Hepatocyte (in vitro differentiated cells): ENCODE results near the gene SLC22A23. TPM values are rescaled to one million over a fixed set of nuclear protein-coding genes. Genes with fewer than 3 reads are reported as not detected.

Experiments
- DNase-seq: peaks from one replicate; pipeline ENCODE4 v3.0.0-alpha.2; 2016; ENCODE audit warnings: low spot score
- H2AFZ ChIP-seq: fragments of 200-600 bp; sonication (generic); 2 replicates; pipeline ENCODE4 v1.6.0; 2016; ENCODE audit warnings: antibody characterized with exemption, mild to moderate bottlenecking
- H3K27ac ChIP-seq: fragments of 200-600 bp; sonication (generic); 2 replicates; pipeline ENCODE4 v1.5.1; 2016; ENCODE audit warnings: mild to moderate bottlenecking
- H3K27me3 ChIP-seq: fragments of 200-600 bp; sonication (generic); 2 replicates; pipeline ENCODE4 v1.6.1; 2016
- H3K36me3 ChIP-seq: fragments of 200-600 bp; sonication (generic); replicated peaks from 2 replicates; pipeline ENCODE4 v1.5.1; 2016; ENCODE audit warnings: low read depth; ENCODE audit not compliant: insufficient read depth
- H3K4me1 ChIP-seq: fragments of 200-600 bp; sonication (generic); 2 replicates; pipeline ENCODE4 v1.5.1; 2016; ENCODE audit warnings: mild to moderate bottlenecking, moderate library complexity; ENCODE audit not compliant: insufficient read depth
- H3K4me2 ChIP-seq: fragments of 200-600 bp; sonication (generic); 2 replicates; pipeline ENCODE4 v1.6.0; 2016
- H3K4me3 ChIP-seq: fragments of 200-600 bp; sonication (generic); 2 replicates; pipeline ENCODE4 v1.5.1; 2016; ENCODE audit warnings: mild to moderate bottlenecking
- H3K79me2 ChIP-seq: fragments of 200-600 bp; sonication (generic); 2 replicates; pipeline ENCODE4 v1.6.0; 2017; ENCODE audit warnings: mild to moderate bottlenecking
- H3K9me2 ChIP-seq: fragments of 200-600 bp; sonication (generic); replicated peaks from 2 replicates; pipeline ENCODE4 v1.6.0; 2017; ENCODE audit warnings: mild to moderate bottlenecking; ENCODE audit not compliant: insufficient read depth
- H3K9me3 ChIP-seq: fragments of 200-600 bp; sonication (generic); 2 replicates; pipeline ENCODE4 v1.5.1; 2016; ENCODE audit warnings: low read depth, mild to moderate bottlenecking
- H4K20me1 ChIP-seq: fragments of 200-600 bp; sonication (generic); 2 replicates; pipeline ENCODE4 v1.6.0; 2016; ENCODE audit warnings: mild to moderate bottlenecking; ENCODE audit not compliant: insufficient read depth, poor library complexity, severe bottlenecking
- EZH2 ChIP-seq: fragments of 200-600 bp; sonication (generic); IDR thresholded peaks from 2 replicates; pipeline ENCODE4 v1.6.1; 2016; ENCODE audit warnings: antibody characterized with exemption, mild to moderate bottlenecking, borderline replicate concordance
- EZH2phosphoT487 ChIP-seq: fragments of 200-600 bp; sonication (generic); IDR thresholded peaks from one replicate; pipeline ENCODE4 v1.6.1; 2018; ENCODE audit warnings: antibody characterized with exemption, mild to moderate bottlenecking, low read depth, moderate library complexity; ENCODE audit not compliant: unreplicated experiment, severe bottlenecking
- WGBS: methylation state at CpG from one replicate; pipeline ENCODE4 v1.1.6; 2016; ENCODE audit warnings: low lambda C conversion rate; ENCODE audit errors: missing lambda C conversion rate; 5-methylcytosine and 5-hydroxymethylcytosine counted together
- polyA plus RNA-seq: library from polyadenylated mRNA; unstranded; fragments of >200 nt; fragmentation: Nextera tagmentation; extraction: Ambion mirVana; gene quantifications from 2 replicates; pipeline ENCODE4 v1.2.1, GENCODE V29; 2016
- total RNA-seq: library from RNA; depleted of rRNA; stranded (reverse); fragments of >200 nt; gene quantifications from 2 replicates; pipeline ENCODE4 v1.2.3, GENCODE V29; 2014
- TF ChIP-seq, protein P1 (sequence below): fragments of 200-600 bp; sonication (generic); IDR thresholded peaks from 2 replicates; pipeline ENCODE4 v1.5.1; 2016; ENCODE audit warnings: antibody characterized with exemption, mild to moderate bottlenecking; ENCODE audit not compliant: poor library complexity

Gene SLC22A23
- total and polyA plus RNA-seq, 2 experiments from 2014 or later: 14.3 to 14.8 TPM

GRCh38 chr6:3323696-3324261 is 133.1 kb downstream of the SLC22A23 start:
- Histone ChIP-seq H2AFZ (no peak overlapping the region), H3K27ac (peak overlapping the region; percentile 58), H3K4me2 (no peak overlapping the region), H3K4me1 (peaks cover 7% of the 10 kb centered on the region), H3K4me3 (no peak overlapping the region), H3K36me3 (no peaks in the 10 kb centered on the region), H3K9me3 (no peaks in the 10 kb centered on the region), H3K9me2 (no peaks in the 10 kb centered on the region), H3K27me3 (no peaks in the 10 kb centered on the region), H3K79me2 (no peaks in the 10 kb centered on the region), H4K20me1 (no peaks in the 10 kb centered on the region)
- WGBS: 97% methylated on average over 21 of the region's 21 CpGs
- no peak for TF ChIP-seq EZH2phosphoT487
- no peak for TF ChIP-seq EZH2
- TF ChIP-seq, protein P1, sequence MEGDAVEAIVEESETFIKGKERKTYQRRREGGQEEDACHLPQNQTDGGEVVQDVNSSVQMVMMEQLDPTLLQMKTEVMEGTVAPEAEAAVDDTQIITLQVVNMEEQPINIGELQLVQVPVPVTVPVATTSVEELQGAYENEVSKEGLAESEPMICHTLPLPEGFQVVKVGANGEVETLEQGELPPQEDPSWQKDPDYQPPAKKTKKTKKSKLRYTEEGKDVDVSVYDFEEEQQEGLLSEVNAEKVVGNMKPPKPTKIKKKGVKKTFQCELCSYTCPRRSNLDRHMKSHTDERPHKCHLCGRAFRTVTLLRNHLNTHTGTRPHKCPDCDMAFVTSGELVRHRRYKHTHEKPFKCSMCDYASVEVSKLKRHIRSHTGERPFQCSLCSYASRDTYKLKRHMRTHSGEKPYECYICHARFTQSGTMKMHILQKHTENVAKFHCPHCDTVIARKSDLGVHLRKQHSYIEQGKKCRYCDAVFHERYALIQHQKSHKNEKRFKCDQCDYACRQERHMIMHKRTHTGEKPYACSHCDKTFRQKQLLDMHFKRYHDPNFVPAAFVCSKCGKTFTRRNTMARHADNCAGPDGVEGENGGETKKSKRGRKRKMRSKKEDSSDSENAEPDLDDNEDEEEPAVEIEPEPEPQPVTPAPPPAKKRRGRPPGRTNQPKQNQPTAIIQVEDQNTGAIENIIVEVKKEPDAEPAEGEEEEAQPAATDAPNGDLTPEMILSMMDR: no peak
- no peak for DNase-seq

- WGBS: 83% methylated on average over 3 of the region's 3 CpGs
These were observed 133.7 kb downstream of the SLC22A23 start for GRCh38 chr6:3323148-3323547.

GRCh38 chr6:3322366-3322890 is 134.4 kb downstream of the SLC22A23 start:
- Histone ChIP-seq H3K79me2 (no peaks in the 10 kb centered on the region), H3K36me3 (no peaks in the 10 kb centered on the region), H3K9me3 (no peaks in the 10 kb centered on the region), H3K4me3 (no peak overlapping the region), H3K9me2 (no peaks in the 10 kb centered on the region), H3K27ac (no peak overlapping the region), H3K4me2 (no peak overlapping the region), H4K20me1 (no peaks in the 10 kb centered on the region), H3K27me3 (no peaks in the 10 kb centered on the region), H3K4me1 (peaks cover 7% of the 10 kb centered on the region), H2AFZ (no peak overlapping the region)
- DNase-seq: no peak
- TF ChIP-seq EZH2: no peak
- TF ChIP-seq, protein P1: no peak
- no peak for TF ChIP-seq EZH2phosphoT487
- WGBS: 97% methylated on average over 14 of the region's 14 CpGs

More at GRCh38 chr6:3323148-3323547, 133.7 kb downstream of the SLC22A23 start:
- no peak overlapping the region for H2AFZ ChIP-seq
- H3K36me3 ChIP-seq: no peaks in the 10 kb centered on the region
- no peaks in the 10 kb centered on the region for H3K27me3 ChIP-seq
- H3K9me3 ChIP-seq: no peaks in the 10 kb centered on the region
- peaks cover 7% of the 10 kb centered on the region for H3K4me1 ChIP-seq
- no peaks in the 10 kb centered on the region for H3K9me2 ChIP-seq
- H4K20me1 ChIP-seq: no peaks in the 10 kb centered on the region
- H3K79me2 ChIP-seq: no peaks in the 10 kb centered on the region
- DNase-seq: no peak
- no peak overlapping the region for H3K4me3 ChIP-seq
- TF ChIP-seq EZH2 (no peak), EZH2phosphoT487 (no peak)
- TF ChIP-seq, protein P1: no peak
- no peak overlapping the region for H3K27ac ChIP-seq
- no peak overlapping the region for H3K4me2 ChIP-seq
